Thyroid gland (tissue), 4 donors: ENCODE data around the gene RAB35.

ENCODE experiments used
- POLR2A ChIP-seq, 2 donors: fragments of 450-650 bp; IDR thresholded peaks; one replicate each; pipeline ENCODE4 v1.6.1; 2017; ENCODE audit warnings: antibody characterized with exemption in 2 of 2, mild to moderate bottlenecking in 2 of 2, moderate library complexity in 1 of 2
- TF ChIP-seq, protein P1 (sequence below), 6 experiments: fragments of 200-600 bp in 3 of 6; fragments of 450-650 bp in 3 of 6; sonication (generic) in 3 of 6; IDR thresholded peaks; one replicate each; pipeline ENCODE4 v1.5.1; 2016 to 2019; ENCODE audit warnings: antibody characterized with exemption in 6 of 6, mild to moderate bottlenecking in 2 of 6, inconsistent platforms in 1 of 6, moderate library complexity in 1 of 6

- TF ChIP-seq, protein P1, sequence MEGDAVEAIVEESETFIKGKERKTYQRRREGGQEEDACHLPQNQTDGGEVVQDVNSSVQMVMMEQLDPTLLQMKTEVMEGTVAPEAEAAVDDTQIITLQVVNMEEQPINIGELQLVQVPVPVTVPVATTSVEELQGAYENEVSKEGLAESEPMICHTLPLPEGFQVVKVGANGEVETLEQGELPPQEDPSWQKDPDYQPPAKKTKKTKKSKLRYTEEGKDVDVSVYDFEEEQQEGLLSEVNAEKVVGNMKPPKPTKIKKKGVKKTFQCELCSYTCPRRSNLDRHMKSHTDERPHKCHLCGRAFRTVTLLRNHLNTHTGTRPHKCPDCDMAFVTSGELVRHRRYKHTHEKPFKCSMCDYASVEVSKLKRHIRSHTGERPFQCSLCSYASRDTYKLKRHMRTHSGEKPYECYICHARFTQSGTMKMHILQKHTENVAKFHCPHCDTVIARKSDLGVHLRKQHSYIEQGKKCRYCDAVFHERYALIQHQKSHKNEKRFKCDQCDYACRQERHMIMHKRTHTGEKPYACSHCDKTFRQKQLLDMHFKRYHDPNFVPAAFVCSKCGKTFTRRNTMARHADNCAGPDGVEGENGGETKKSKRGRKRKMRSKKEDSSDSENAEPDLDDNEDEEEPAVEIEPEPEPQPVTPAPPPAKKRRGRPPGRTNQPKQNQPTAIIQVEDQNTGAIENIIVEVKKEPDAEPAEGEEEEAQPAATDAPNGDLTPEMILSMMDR (IDR thresholded peaks at IDR 0.05), result no peak
- TF ChIP-seq POLR2A (IDR thresholded peaks at IDR 0.05), result no peak
These were observed 27.4 kb downstream of the RAB35 start for GRCh38 chr12:120089105-120089504.
